Brain microvascular endothelial cell (primary cell): ENCODE results near the gene MAGI3.

Source experiments
- DNase-seq: peaks from one replicate; pipeline ENCODE4 v3.0.0-alpha.2; 2020
- H3K27ac ChIP-seq: fragments of 250-450 bp; sonication (Bioruptor Pico); 2 replicates; pipeline ENCODE4 v1.5.1; 2020; ENCODE audit warnings: mild to moderate bottlenecking, moderate library complexity
- H3K27me3 ChIP-seq: fragments of 250-450 bp; sonication (Bioruptor Pico); replicated peaks from 2 replicates; pipeline ENCODE4 v1.5.1; 2020; ENCODE audit warnings: mild to moderate bottlenecking
- H3K36me3 ChIP-seq: fragments of 250-450 bp; sonication (Bioruptor Pico); replicated peaks from 2 replicates; pipeline ENCODE4 v1.5.1; 2020; ENCODE audit warnings: mild to moderate bottlenecking
- H3K4me3 ChIP-seq: 2 replicates; pipeline ENCODE4 v1.5.1; 2011; ENCODE audit warnings: low read depth, mild to moderate bottlenecking, control low read depth, low read length, moderate library complexity
- in situ Hi-C: cut with HindIII; loops from 2 replicates; pipeline ENCODE4 v1.10.0; 2017; ENCODE audit warnings: low sequenced_read_pairs, low pct_ligation_motif_present
- TF ChIP-seq, protein P1 (sequence below): IDR thresholded peaks from 2 replicates; pipeline ENCODE4 v1.5.1; 2011; ENCODE audit warnings: low read depth, mild to moderate bottlenecking, moderate library complexity, low read length, control low read depth, inconsistent platforms; ENCODE audit errors: missing control alignments

MAGI3 gene

DNA sequence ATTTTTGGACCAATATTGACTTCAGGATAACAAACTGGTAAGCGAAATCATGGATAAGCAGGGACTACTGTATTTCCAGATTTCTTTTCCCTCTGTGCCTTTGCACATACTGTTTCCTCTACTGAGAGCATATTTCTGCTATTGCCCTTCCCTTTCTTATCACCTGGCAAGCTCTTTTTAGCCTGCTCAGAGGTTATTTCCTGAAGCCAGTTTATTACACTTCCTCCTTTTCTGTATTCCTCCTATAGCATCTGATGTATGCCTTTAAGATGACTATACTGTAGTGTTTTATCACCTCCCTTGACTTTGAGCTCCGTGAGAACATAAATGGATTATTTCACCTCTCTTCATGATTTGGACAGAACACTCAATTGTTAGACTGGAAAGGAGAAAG lies 49.0 kb downstream of the MAGI3 start:
- in situ Hi-C loops = no loop called here
- H3K27ac ChIP-seq = no peak overlapping the region
- no peaks in the 10 kb centered on the region for H3K36me3 ChIP-seq
- no peak overlapping the region for H3K4me3 ChIP-seq
- DNase-seq = no peak
- TF ChIP-seq, protein P1, sequence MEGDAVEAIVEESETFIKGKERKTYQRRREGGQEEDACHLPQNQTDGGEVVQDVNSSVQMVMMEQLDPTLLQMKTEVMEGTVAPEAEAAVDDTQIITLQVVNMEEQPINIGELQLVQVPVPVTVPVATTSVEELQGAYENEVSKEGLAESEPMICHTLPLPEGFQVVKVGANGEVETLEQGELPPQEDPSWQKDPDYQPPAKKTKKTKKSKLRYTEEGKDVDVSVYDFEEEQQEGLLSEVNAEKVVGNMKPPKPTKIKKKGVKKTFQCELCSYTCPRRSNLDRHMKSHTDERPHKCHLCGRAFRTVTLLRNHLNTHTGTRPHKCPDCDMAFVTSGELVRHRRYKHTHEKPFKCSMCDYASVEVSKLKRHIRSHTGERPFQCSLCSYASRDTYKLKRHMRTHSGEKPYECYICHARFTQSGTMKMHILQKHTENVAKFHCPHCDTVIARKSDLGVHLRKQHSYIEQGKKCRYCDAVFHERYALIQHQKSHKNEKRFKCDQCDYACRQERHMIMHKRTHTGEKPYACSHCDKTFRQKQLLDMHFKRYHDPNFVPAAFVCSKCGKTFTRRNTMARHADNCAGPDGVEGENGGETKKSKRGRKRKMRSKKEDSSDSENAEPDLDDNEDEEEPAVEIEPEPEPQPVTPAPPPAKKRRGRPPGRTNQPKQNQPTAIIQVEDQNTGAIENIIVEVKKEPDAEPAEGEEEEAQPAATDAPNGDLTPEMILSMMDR = no peak
- H3K27me3 ChIP-seq = no peaks in the 10 kb centered on the region

DNA sequence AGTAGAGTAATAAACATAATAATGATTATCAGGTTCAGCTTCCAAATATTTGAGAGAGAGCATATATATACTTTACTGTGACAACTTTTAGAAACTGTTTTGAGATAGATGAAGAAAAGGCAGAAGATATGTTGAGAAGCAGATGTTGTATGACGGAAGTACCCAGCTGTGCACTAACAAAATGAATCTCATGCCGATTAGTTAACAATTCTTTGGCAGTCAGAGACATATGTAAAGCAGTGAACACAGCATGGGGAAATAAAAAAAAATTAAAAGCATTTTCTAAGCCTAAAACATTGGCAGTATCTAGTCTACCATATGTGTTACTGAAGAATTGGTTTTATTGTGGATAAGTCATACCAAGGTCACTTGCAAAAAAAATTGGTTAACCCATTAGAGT lies 51.8 kb downstream of the MAGI3 start:
- Histone ChIP-seq H3K4me3 (no peak overlapping the region), H3K36me3 (no peaks in the 10 kb centered on the region), H3K27me3 (no peaks in the 10 kb centered on the region), H3K27ac (no peak overlapping the region)
- no peak for DNase-seq
- in situ Hi-C loops = no loop called here
- TF ChIP-seq, protein P1 = no peak

DNA sequence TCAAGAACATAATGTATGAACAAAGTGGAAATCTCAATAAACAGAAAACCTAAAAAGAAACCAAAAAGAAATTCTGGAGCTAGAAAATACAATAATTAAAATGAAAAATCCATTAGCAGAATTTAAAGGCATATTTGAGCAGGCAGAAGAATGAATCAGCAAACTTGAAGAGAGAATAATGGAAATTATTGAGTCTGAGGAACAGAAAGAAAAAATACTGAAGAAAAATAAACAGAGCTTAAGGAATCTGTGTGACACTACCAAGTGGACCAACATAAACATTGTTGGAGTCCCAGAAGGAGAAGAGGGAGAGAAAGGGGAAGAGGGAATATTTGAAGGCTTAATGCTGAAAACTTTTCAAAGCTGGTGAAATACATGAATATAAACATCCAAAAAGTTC lies 54.5 kb downstream of the MAGI3 start:
- H3K4me3 ChIP-seq = no peak overlapping the region
- no peak for DNase-seq
- no peaks in the 10 kb centered on the region for H3K27me3 ChIP-seq
- H3K27ac ChIP-seq = no peak overlapping the region
- TF ChIP-seq, protein P1 = no peak
- in situ Hi-C loops = no loop called here
- no peaks in the 10 kb centered on the region for H3K36me3 ChIP-seq

DNA sequence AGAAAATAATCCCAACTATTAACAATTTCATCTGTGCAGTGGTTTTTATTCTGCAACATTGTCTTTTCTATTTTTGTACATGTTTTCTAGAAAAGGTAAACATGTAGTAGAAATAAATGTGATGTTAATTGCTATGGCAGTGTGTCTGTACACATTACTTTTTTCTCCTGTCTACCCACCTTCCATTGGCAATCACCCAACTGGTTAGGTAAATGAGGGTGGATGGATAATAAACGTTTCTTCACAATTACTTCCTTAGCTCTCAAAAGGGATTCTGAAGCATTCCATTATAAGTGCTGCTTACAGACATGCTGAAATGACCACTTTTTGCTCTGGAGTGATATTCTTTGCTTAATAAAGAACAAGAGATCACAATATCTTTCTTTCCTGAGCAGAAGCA lies 61.4 kb downstream of the MAGI3 start:
- TF ChIP-seq, protein P1 = no peak
- no peak overlapping the region for H3K4me3 ChIP-seq
- H3K27me3 ChIP-seq = no peaks in the 10 kb centered on the region
- in situ Hi-C loops = no loop called here
- no peak overlapping the region for H3K27ac ChIP-seq
- no peak for DNase-seq
- H3K36me3 ChIP-seq = no peaks in the 10 kb centered on the region

DNA sequence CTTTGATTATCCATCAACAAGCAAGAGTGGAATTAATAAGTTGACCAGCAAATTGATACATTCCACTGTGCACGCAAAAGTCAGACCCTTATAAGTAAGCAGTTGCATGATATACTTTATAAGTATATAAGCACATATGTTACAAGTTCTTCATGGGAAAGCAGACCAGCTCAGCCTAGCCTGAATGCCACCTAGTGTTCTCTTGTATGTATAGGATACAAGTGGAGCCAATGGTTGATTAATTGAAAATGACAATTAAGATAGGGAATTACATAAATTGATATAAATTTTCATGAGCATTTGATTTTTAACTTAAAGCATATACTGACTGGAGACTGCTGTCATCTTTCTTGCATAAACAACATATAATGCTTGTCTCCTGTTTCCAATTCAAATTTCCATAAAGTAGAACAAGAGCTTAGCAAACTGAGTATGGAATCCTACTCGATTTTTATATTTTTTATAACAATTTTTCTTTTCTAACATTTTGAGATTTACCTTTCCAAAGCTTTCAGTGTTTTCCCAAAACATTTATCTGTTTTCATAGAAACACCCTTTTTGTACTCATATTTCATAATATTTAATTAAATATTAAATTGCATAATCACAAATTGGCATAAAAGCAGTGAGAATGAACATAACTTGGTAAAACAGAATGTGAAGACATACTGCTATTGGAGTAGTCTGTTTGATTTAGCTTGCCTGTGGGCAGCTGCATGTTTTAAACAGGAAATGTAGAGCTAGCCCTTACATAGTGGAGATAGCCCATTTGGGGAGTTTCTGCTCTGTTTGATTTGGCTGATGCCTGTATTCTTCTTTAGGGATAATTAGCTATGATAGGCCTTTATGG lies 62.8 kb downstream of the MAGI3 start:
- no peak overlapping the region for H3K27ac ChIP-seq
- peak; percentile 38 for DNase-seq
- in situ Hi-C loops = no loop called here
- no peaks in the 10 kb centered on the region for H3K36me3 ChIP-seq
- H3K4me3 ChIP-seq = no peak overlapping the region
- H3K27me3 ChIP-seq = no peaks in the 10 kb centered on the region
- TF ChIP-seq, protein P1 = peak; percentile 73

DNA sequence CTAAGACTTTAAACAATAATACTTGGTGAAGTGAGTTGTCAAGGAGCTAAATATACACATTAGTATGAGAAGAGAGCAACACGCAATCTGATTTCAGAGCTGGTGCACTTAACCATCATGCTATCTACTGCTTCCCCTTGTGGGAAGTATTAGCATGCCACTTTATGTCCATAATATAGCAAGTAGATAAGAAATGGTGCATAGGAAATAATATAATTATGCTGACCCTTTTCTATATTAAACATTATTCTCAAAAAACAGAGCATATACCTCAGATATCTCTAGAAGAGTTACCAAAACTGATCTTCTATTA lies 63.4 kb downstream of the MAGI3 start:
- no peak overlapping the region for H3K27ac ChIP-seq
- TF ChIP-seq, protein P1 = no peak
- in situ Hi-C loops = no loop called here
- no peaks in the 10 kb centered on the region for H3K27me3 ChIP-seq
- no peaks in the 10 kb centered on the region for H3K36me3 ChIP-seq
- DNase-seq = no peak
- H3K4me3 ChIP-seq = no peak overlapping the region
